ENCODE measurements around the gene ZNF580. TPM values are rescaled to one million over a fixed set of nuclear protein-coding genes. Genes with fewer than 3 reads are reported as not detected.
A peak's percentile ranks its signal among the peaks of the same experiment; 100 is the strongest.

ZNF580 gene
- total RNA-seq, 1 experiment from 2014 or later = 22.8 TPM

DNA sequence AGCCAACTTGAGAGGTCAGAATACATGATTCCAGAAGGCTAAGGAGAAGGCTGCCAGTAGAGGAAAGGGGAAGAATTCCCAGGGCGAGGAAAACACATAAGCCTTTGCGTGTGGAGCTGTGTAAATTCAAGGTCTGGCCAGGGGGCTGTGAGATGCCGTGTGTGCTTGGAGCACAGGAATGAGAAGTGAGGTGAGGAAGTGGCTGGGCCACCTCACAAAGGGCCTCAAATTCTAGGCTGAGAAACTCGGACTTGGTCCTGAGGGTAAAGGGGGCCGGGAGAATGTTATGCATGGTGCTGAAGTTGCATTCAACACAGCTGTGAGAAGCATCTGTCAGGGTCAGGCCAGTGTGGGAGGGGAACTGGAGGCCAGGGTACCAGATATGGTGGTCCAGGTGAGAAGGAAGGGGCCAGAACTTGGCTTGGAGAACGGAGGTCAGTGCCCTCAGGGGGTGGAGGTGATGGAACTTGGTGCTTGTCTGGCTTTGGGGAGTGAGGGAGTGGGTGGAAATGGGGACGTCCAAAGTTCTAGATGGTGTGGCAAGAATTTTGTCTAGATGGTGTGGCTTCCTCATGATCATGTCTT lies 4.9 kb upstream of the ZNF580 start:
- Histone ChIP-seq H3K79me2 (ENCODE audit: insufficient read depth, low read length) (peaks cover 10% of the 10 kb centered on the region; the same call in 1 of the 2 replicates), H3K27me3 (ENCODE audit: insufficient read depth, low read length) (no peaks in the 10 kb centered on the region), H3K56ac (ENCODE audit: insufficient read length, low read depth, low read length) (no peak overlapping the region), H3K9ac (ENCODE audit: extremely low read depth, insufficient read length, low read length) (peak overlapping the region; percentile 11), H3K23ac (ENCODE audit: insufficient read length, low read depth, low read length) (no peak overlapping the region), H3K14ac (ENCODE audit: insufficient read depth, low read length) (no peak overlapping the region), H3K9me3 (ENCODE audit: control insufficient read depth, low read depth, low read length) (no peaks in the 10 kb centered on the region), H2BK15ac (ENCODE audit: low read depth, low read length) (no peak overlapping the region), H3K4me2 (ENCODE audit: insufficient read depth, insufficient read length, low read length) (peak overlapping the region; percentile 85), H4K20me1 (ENCODE audit: control insufficient read depth, insufficient read depth, insufficient read length) (no peaks in the 10 kb centered on the region), H4K8ac (replicated peaks; ENCODE audit: insufficient read length, low read depth, low read length) (no peak overlapping the region), H2BK5ac (ENCODE audit: insufficient read length, low read length) (no peak overlapping the region), H3K27ac (ENCODE audit: insufficient read length, low read depth, low read length) (no peak overlapping the region), H2BK20ac (ENCODE audit: low read depth, low read length, poor library complexity, severe bottlenecking) (no peak overlapping the region), H3K4me1 (ENCODE audit: insufficient read depth, low read length) (0 out of 2 replicates have a peak, but pooled peaks cover 2% of the 10 kb centered on the region), H3K23me2 (ENCODE audit: insufficient read length, low read depth, low read length, poor library complexity, severe bottlenecking) (peaks cover 7% of the 10 kb centered on the region), H3T11ph (ENCODE audit: low read length) (no peak overlapping the region), H3K18ac (ENCODE audit: insufficient read length, low read depth, low read length) (no peak overlapping the region), H3K4ac (ENCODE audit: low read depth, low read length) (no peak overlapping the region), H2BK12ac (ENCODE audit: insufficient read length, low read depth, low read length) (no peak overlapping the region), H3K79me1 (ENCODE audit: insufficient read depth, low read depth, low read length, poor library complexity, severe bottlenecking) (peaks cover 6% of the 10 kb centered on the region), H2BK120ac (ENCODE audit: low read depth, low read length, poor library complexity, severe bottlenecking) (no peak overlapping the region), H2AK5ac (ENCODE audit: insufficient read length, low read length) (no peak overlapping the region), H4K91ac (ENCODE audit: insufficient read length, low read depth, low read length) (no peak overlapping the region), H2AFZ (ENCODE audit: low read length) (no peak overlapping the region), H4K5ac (ENCODE audit: insufficient read length, low read depth, low read length) (no peak overlapping the region)
- no peak for DNase-seq
- peaks cover 10 to 15% (median 14%) of the 10 kb centered on the region in 3 experiments for H3K36me3 Mint-ChIP-seq (ENCODE audit: insufficient read depth in 1 of 3, low read depth in 3 of 3)
- H3K4me3 Mint-ChIP-seq = peak overlapping the region; percentile 100
- peak overlapping the region in 1 of 3 experiments; percentile 100; a peak in 2 of 7 replicates for H3K27ac Mint-ChIP-seq
- H3K4me1 Mint-ChIP-seq = peaks cover 22 to 37% of the 10 kb centered on the region in 2 experiments
- peaks cover 3% of the 10 kb centered on the region; the same call in 1 of the 2 replicates for H3K27me3 Mint-ChIP-seq (ENCODE audit: low read depth)
- no CpG with 5 or more reads among the region's 7 CpGs for WGBS (ENCODE audit: extremely low coverage, insufficient read length, low lambda C conversion rate)
- TF ChIP-seq, protein P1, sequence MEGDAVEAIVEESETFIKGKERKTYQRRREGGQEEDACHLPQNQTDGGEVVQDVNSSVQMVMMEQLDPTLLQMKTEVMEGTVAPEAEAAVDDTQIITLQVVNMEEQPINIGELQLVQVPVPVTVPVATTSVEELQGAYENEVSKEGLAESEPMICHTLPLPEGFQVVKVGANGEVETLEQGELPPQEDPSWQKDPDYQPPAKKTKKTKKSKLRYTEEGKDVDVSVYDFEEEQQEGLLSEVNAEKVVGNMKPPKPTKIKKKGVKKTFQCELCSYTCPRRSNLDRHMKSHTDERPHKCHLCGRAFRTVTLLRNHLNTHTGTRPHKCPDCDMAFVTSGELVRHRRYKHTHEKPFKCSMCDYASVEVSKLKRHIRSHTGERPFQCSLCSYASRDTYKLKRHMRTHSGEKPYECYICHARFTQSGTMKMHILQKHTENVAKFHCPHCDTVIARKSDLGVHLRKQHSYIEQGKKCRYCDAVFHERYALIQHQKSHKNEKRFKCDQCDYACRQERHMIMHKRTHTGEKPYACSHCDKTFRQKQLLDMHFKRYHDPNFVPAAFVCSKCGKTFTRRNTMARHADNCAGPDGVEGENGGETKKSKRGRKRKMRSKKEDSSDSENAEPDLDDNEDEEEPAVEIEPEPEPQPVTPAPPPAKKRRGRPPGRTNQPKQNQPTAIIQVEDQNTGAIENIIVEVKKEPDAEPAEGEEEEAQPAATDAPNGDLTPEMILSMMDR (conservative IDR thresholded peaks at IDR 0.05) = no peak
- no peaks in the 10 kb centered on the region; a peak in 1 of 5 replicates for H3K9me3 Mint-ChIP-seq
